HepG2 (cell line): ENCODE measurements around the gene SEMA7A. TPM values are rescaled to one million over a fixed set of nuclear protein-coding genes. Genes with fewer than 3 reads are reported as not detected.

Source experiments
- ATAC-seq: fragments of 200-7000 bp; cut with Tn5 transposase; 3 replicates; pipeline ENCODE4 v1.9.1; 2020; ENCODE audit warnings: mild to moderate bottlenecking, moderate library complexity
- BruUV-seq: library from RNA; stranded (reverse); fragments of 400-500 nt; replicated peaks from 2 replicates; lab custom pipeline; 2021; lab: Mats Ljungman, UMichigan
- CTCF ChIA-PET: fragments of 300-600 bp; formaldehyde crosslinking; extraction: SDS; loops from one replicate; lab custom pipeline; 2021; ENCODE audit warnings: low total read pairs, inconsistent platforms, low intra/inter-chr PET ratio; lab: Yijun Ruan, JAX
- POLR2A ChIA-PET: fragments of 350-600 bp; sonication (Branson Sonifier 250); formaldehyde crosslinking; loops from one replicate; lab custom pipeline; 2020; ENCODE audit warnings: antibody characterized with exemption, inconsistent platforms; lab: Yijun Ruan, JAX
- DNase-seq: peaks from one replicate; pipeline ENCODE4 v3.0.0-alpha.2; 2015; ENCODE audit warnings: low spot score
- FAIRE-seq: peaks from 3 replicates; lab custom pipeline; 2011; peaks lifted over from hg19 to GRCh38; lab: Jason Lieb, UNC
- H2AFZ ChIP-seq: one replicate; pipeline ENCODE4 v1.6.1; 2011; ENCODE audit warnings: low read length, inconsistent platforms
- H3K27ac ChIP-seq: fragments of 300-600 bp; 3 replicates; pipeline ENCODE4 v1.8.0; 2011; ENCODE audit warnings: mixed run types, mild to moderate bottlenecking, mixed read lengths, low read length, inconsistent platforms; ENCODE audit not compliant: insufficient read depth; ENCODE audit errors: extremely low read length
- H3K27me3 ChIP-seq, 2 experiments: fragments of 200-600 bp in 1 of 2; 2 replicates in 1 of 2; 3 replicates in 1 of 2; pipeline versions ENCODE4 v1.6.0 to v1.8.0; 2011; ENCODE audit warnings: low read length in 2 of 2, mild to moderate bottlenecking in 2 of 2, moderate library complexity in 2 of 2, inconsistent platforms in 1 of 2; ENCODE audit not compliant: insufficient read depth in 2 of 2, control insufficient read depth in 1 of 2
- H3K36me3 ChIP-seq, 2 experiments: fragments of 200-600 bp in 1 of 2; replicated peaks in 1 of 2; 2 replicates in 1 of 2; 3 replicates in 1 of 2; pipeline versions ENCODE4 v1.5.1 to v1.8.0; 2011; ENCODE audit warnings: low read length in 2 of 2, inconsistent platforms in 1 of 2; ENCODE audit not compliant: insufficient read depth in 2 of 2, control insufficient read depth in 1 of 2
- H3K4me1 ChIP-seq: 2 replicates; pipeline ENCODE4 v1.5.1; 2012; ENCODE audit warnings: low read length, inconsistent platforms; ENCODE audit not compliant: insufficient read depth
- H3K4me2 ChIP-seq: 2 replicates; pipeline ENCODE4 v1.6.0; 2011; ENCODE audit warnings: low read depth, low read length, inconsistent platforms
- H3K4me3 ChIP-seq, 3 experiments: fragments of 200-600 bp in 1 of 3; sonication (generic), shearing (Covaris generic) in 1 of 3; replicated peaks in 1 of 3; 2 replicates each; pipeline ENCODE4 v1.5.1; 2011 to 2016; ENCODE audit warnings: low read length in 3 of 3, inconsistent platforms in 2 of 3, low read depth in 2 of 3, mild to moderate bottlenecking in 2 of 3, control low read depth in 1 of 3, mixed read lengths in 1 of 3; ENCODE audit not compliant: insufficient read depth in 1 of 3
- H3K79me2 ChIP-seq: one replicate; pipeline ENCODE4 v1.6.1; 2011; ENCODE audit warnings: low read length, inconsistent platforms; ENCODE audit not compliant: insufficient read depth
- H3K9ac ChIP-seq: 2 replicates; pipeline ENCODE4 v1.6.0; 2011; ENCODE audit warnings: mild to moderate bottlenecking, low read depth, low read length, inconsistent platforms; ENCODE audit not compliant: insufficient read depth
- H3K9me3 ChIP-seq: 2 replicates; pipeline ENCODE4 v1.5.1; 2012; ENCODE audit warnings: mild to moderate bottlenecking, low read length
- H4K20me1 ChIP-seq: 2 replicates; pipeline ENCODE4 v1.6.0; 2011; ENCODE audit warnings: inconsistent platforms, mild to moderate bottlenecking, low read length, moderate library complexity; ENCODE audit not compliant: insufficient read depth
- CSRNP2 ChIP-seq: sonication (generic); formaldehyde crosslinking; conservative IDR thresholded peaks from 2 replicates; pipeline ENCODE4 v1.8.0; 2022; ENCODE audit warnings: low read depth, missing genetic modification reagents
- FOXO1 ChIP-seq: sonication (generic); formaldehyde crosslinking; IDR thresholded peaks from 2 replicates; pipeline ENCODE4 v1.4.0; 2020; ENCODE audit warnings: missing genetic modification reagents
- KDM2A ChIP-seq: sonication (generic); formaldehyde crosslinking; IDR thresholded peaks from 2 replicates; pipeline ENCODE4 v1.4.0; 2020; ENCODE audit warnings: low read depth, missing genetic modification reagents, borderline replicate concordance
- PPARG ChIP-seq: conservative IDR thresholded peaks from 2 replicates; pipeline ENCODE4 v1.6.1; 2016; ENCODE audit warnings: missing biosample characterization, missing genetic modification reagents
- REST ChIP-seq, 2 experiments: IDR thresholded peaks; 2 replicates each; pipeline ENCODE4 v1.6.1; 2011 to 2012; ENCODE audit warnings: low read length in 2 of 2, borderline replicate concordance in 1 of 2, low read depth in 1 of 2, mild to moderate bottlenecking in 1 of 2, moderate library complexity in 1 of 2
- SIN3A ChIP-seq: IDR thresholded peaks from 2 replicates; pipeline ENCODE4 v1.6.1; 2011; ENCODE audit warnings: low read depth, mild to moderate bottlenecking, control low read depth, low read length, borderline replicate concordance
- ZFP36L1 ChIP-seq: sonication (generic); formaldehyde crosslinking; IDR thresholded peaks from 2 replicates; pipeline ENCODE4 v1.8.0; 2022; ENCODE audit warnings: mild to moderate bottlenecking, missing genetic modification reagents, moderate library complexity
- ZNF451 ChIP-seq: sonication (generic); formaldehyde crosslinking; IDR thresholded peaks from 2 replicates; pipeline ENCODE4 v1.5.0; 2020; ENCODE audit warnings: mild to moderate bottlenecking, missing genetic modification reagents
- ZNF768 ChIP-seq: sonication (generic); formaldehyde crosslinking; IDR thresholded peaks from 2 replicates; pipeline ENCODE4 v1.4.0; 2020; ENCODE audit warnings: missing genetic modification reagents
- ZZZ3 ChIP-seq: sonication (generic); formaldehyde crosslinking; IDR thresholded peaks from 2 replicates; pipeline ENCODE4 v1.4.0; 2020; ENCODE audit warnings: missing genetic modification reagents, mild to moderate bottlenecking, borderline replicate concordance
- WGBS: methylation state at CpG from one replicate; pipeline ENCODE4 v1.1.6; 2017; ENCODE audit warnings: low lambda C conversion rate; 5-methylcytosine and 5-hydroxymethylcytosine counted together
- in situ Hi-C: cut with HindIII; loops from 2 replicates; pipeline ENCODE4 v1.10.0; 2017; ENCODE audit warnings: low pct_unique_long_range_greater_than_20kb; ENCODE audit not compliant: extremely low pct_ligation_motif_present
- intact Hi-C: fragments of 100-400 bp; cut with micrococcal nuclease; formaldehyde crosslinking; loops from one replicate; pipeline ENCODE4 v1.10.0; 2022; ENCODE audit not compliant: unreplicated experiment
- polyA plus RNA-seq, 8 experiments: library from polyadenylated mRNA; depleted of rRNA in 3 of 8; stranded (reverse) in 7 of 8; unstranded in 1 of 8; fragments of >200 nt; fragmentation: Illumina TruSeq in 4 of 8; extraction: Trizol in 4 of 8; gene quantifications; 2 replicates each; pipeline versions ENCODE4 v1.2.1 to v1.2.3, GENCODE V29; 2011 to 2016; ENCODE audit warnings: low read depth in 4 of 8, missing spikeins in 1 of 8, mixed read lengths in 1 of 8; ENCODE audit not compliant: insufficient read depth in 1 of 8
- total RNA-seq, 5 experiments: library from RNA; depleted of rRNA; stranded (reverse); fragments of >200 nt; fragmentation: Illumina TruSeq; extraction: Trizol; gene quantifications; 2 replicates each; pipeline ENCODE4 v1.2.3, GENCODE V29; 2016; ENCODE audit warnings: low read depth in 1 of 5

SEMA7A gene
- total and polyA plus RNA-seq, 2 of the 13 experiments (the other 11 are each of a cell fraction or from before 2014, with no cell fraction given), result 9.0 to 15.8 TPM

- TF ChIP-seq REST (IDR thresholded peaks at IDR 0.05; ENCODE audit: borderline replicate concordance in 1 of 2, low read depth in 1 of 2, low read length in 2 of 2), result no peak
- TF ChIP-seq ZNF451 (CRISPR knock-in tag), result no peak
- no peak for TF ChIP-seq FOXO1 (CRISPR knock-in tag)
- no peak for TF ChIP-seq KDM2A (CRISPR knock-in tag)
- TF ChIP-seq ZFP36L1 (CRISPR knock-in tag), result no peak
- no peak for TF ChIP-seq ZZZ3 (CRISPR knock-in tag)
- TF ChIP-seq PPARG (CRISPR knock-in tag), result no peak
Measured at GRCh38 chr15:74413350-74414080, 20.2 kb downstream of the SEMA7A start (continued).

- Histone ChIP-seq H3K4me2 (no peak overlapping the region), H3K9ac (no peak overlapping the region), H2AFZ (no peak overlapping the region), H4K20me1 (no peaks in the 10 kb centered on the region), H3K27ac (no peak overlapping the region), H3K4me3 (no peak overlapping the region), H3K79me2 (no peaks in the 10 kb centered on the region), H3K36me3 (peaks cover 36 to 69% of the 10 kb centered on the region in 2 experiments), H3K9me3 (no peaks in the 10 kb centered on the region), H3K4me1 (peaks cover 6% of the 10 kb centered on the region), H3K27me3 (no peaks in the 10 kb centered on the region)
- ATAC-seq, result no peak
- no TSS peak for BruUV-seq
- ChIA-PET POLR2A (no interaction called here), CTCF (no interaction called here)
- peak; percentile 93 for TF ChIP-seq ZNF768 (CRISPR knock-in tag)
- TF ChIP-seq SIN3A, result no peak
- TF ChIP-seq CSRNP2 (CRISPR knock-in tag), result no peak
- intact Hi-C loops, result no loop called here
- in situ Hi-C loops, result no loop called here
- DNase-seq, result no peak
- FAIRE-seq, result no peak
- WGBS, result 100% methylated on average over 2 of the region's 6 CpGs
Measured at GRCh38 chr15:74412159-74412558, 21.6 kb downstream of the SEMA7A start.
